NCI-H2081 (cell line): ENCODE measurements around the gene PLEKHA5.
"Not testable (repeated sequence)": the region's sequence is repeated elsewhere in the genome, so short reads cannot be mapped to it uniquely, and the experiment has no call there.

ENCODE experiments used
- DNase-seq, 2 experiments: peaks; one replicate each; lab custom pipeline; 2025; lab: John Stamatoyannopoulos, UW

PLEKHA5 gene

GRCh38 chr12:19129486-19130223, at the start of gene PLEKHA5:
PLEKHA5 (plus strand) TSS chr12:19129733; CDS start chr12:19129800, 67 bp downstream.
- peak; percentile 72 to 82 for DNase-seq

- no peak for DNase-seq
These were observed 48.6 kb upstream of the PLEKHA5 start for GRCh38 chr12:19080918-19081317.

- DNase-seq, result no peak
These were observed 47.1 kb upstream of the PLEKHA5 start for GRCh38 chr12:19082365-19082911.

GRCh38 chr12:19084547-19084946, 45.0 kb upstream of the PLEKHA5 start:
- no peak for DNase-seq

GRCh38 chr12:19085090-19085489, 44.4 kb upstream of the PLEKHA5 start:
- no peak for DNase-seq

GRCh38 chr12:19088606-19089005, 40.9 kb upstream of the PLEKHA5 start:
- no peak for DNase-seq

- DNase-seq, result not testable (repeated sequence)
These were observed 37.1 kb upstream of the PLEKHA5 start for GRCh38 chr12:19092482-19092881.

GRCh38 chr12:19093218-19093617, 36.3 kb upstream of the PLEKHA5 start:
- no peak for DNase-seq

- no peak for DNase-seq
These were observed 34.2 kb upstream of the PLEKHA5 start for GRCh38 chr12:19095331-19095730.

- DNase-seq, result no peak
These were observed 33.6 kb upstream of the PLEKHA5 start for GRCh38 chr12:19095756-19096480.

GRCh38 chr12:19105463-19105862, 24.1 kb upstream of the PLEKHA5 start:
- no peak for DNase-seq

GRCh38 chr12:19107750-19108149, 21.8 kb upstream of the PLEKHA5 start:
- DNase-seq, result no peak

- no peak for DNase-seq
These were observed 19.2 kb upstream of the PLEKHA5 start for GRCh38 chr12:19110221-19110940.

GRCh38 chr12:19113464-19113863, 16.1 kb upstream of the PLEKHA5 start:
- no peak for DNase-seq

- no peak for DNase-seq
These were observed 14.2 kb upstream of the PLEKHA5 start for GRCh38 chr12:19115285-19115684.

GRCh38 chr12:19119440-19119839, 10.1 kb upstream of the PLEKHA5 start:
- DNase-seq, result no peak

GRCh38 chr12:19120795-19121194, 8.7 kb upstream of the PLEKHA5 start:
- DNase-seq, result no peak

GRCh38 chr12:19121449-19122018, 8.0 kb upstream of the PLEKHA5 start:
- no peak for DNase-seq

GRCh38 chr12:19125325-19125724, 4.2 kb upstream of the PLEKHA5 start:
- no peak for DNase-seq

- DNase-seq, result no peak
These were observed 2.3 kb upstream of the PLEKHA5 start for GRCh38 chr12:19127270-19127669.

- DNase-seq, result no peak
These were observed 1.0 kb upstream of the PLEKHA5 start for GRCh38 chr12:19128485-19128884.

GRCh38 chr12:19129122-19129485, 429 bp upstream of the PLEKHA5 start:
- no peak for DNase-seq
